CD4-positive, alpha-beta T cell treated with Interleukin-6 for 4 hours (primary cell): ENCODE data around the gene SPTB.

ENCODE experiments used
- DNase-seq: peaks from one replicate; pipeline ENCODE4 v3.0.0-alpha.2; 2020; ENCODE audit warnings: mixed read lengths

SPTB gene

GRCh38 chr14:64880221-64881121, 764 bp upstream of the SPTB start:
- peak; percentile 71 for DNase-seq

- no peak for DNase-seq
Observed at GRCh38 chr14:64878837-64879634, 671 bp downstream of the SPTB start.

GRCh38 chr14:64877846-64878245, 1.9 kb downstream of the SPTB start:
- DNase-seq: no peak

- no peak for DNase-seq
Observed at GRCh38 chr14:64875350-64875749, 4.4 kb downstream of the SPTB start.

GRCh38 chr14:64873506-64874219, 6.0 kb downstream of the SPTB start:
- no peak for DNase-seq

- DNase-seq: no peak
Observed at GRCh38 chr14:64871344-64871743, 8.4 kb downstream of the SPTB start.

- DNase-seq: no peak
Observed at GRCh38 chr14:64870160-64870559, 9.5 kb downstream of the SPTB start.

GRCh38 chr14:64868841-64869240, 10.9 kb downstream of the SPTB start:
- DNase-seq: no peak

- no peak for DNase-seq
Observed at GRCh38 chr14:64868379-64868778, 11.3 kb downstream of the SPTB start.

- no peak for DNase-seq
Observed at GRCh38 chr14:64867182-64867581, 12.5 kb downstream of the SPTB start.

GRCh38 chr14:64865992-64866391, 13.7 kb downstream of the SPTB start:
- no peak for DNase-seq

GRCh38 chr14:64865109-64865508, 14.6 kb downstream of the SPTB start:
- DNase-seq: no peak

- DNase-seq: no peak
Observed at GRCh38 chr14:64864258-64864657, 15.4 kb downstream of the SPTB start.

- no peak for DNase-seq
Observed at GRCh38 chr14:64861916-64862315, 17.8 kb downstream of the SPTB start.

GRCh38 chr14:64860039-64860438, 19.7 kb downstream of the SPTB start:
- DNase-seq: no peak

- no peak for DNase-seq
Observed at GRCh38 chr14:64857979-64858744, 21.5 kb downstream of the SPTB start.

GRCh38 chr14:64856529-64857445, 22.9 kb downstream of the SPTB start:
- DNase-seq: no peak

GRCh38 chr14:64855721-64856528, 23.8 kb downstream of the SPTB start:
- DNase-seq: no peak

- no peak for DNase-seq
Observed at GRCh38 chr14:64850369-64851137, 29.2 kb downstream of the SPTB start.

- no peak for DNase-seq
Observed at GRCh38 chr14:64849940-64850339, 29.8 kb downstream of the SPTB start.
